Astrocyte of the cerebellum (primary cell): ENCODE measurements around the gene COL8A2.

Source experiments
- DNase-seq: peaks from one replicate; pipeline ENCODE4 v3.0.0-alpha.2; 2011; ENCODE audit warnings: low read depth
- H3K4me3 ChIP-seq: 2 replicates; pipeline ENCODE4 v1.5.1; 2011; ENCODE audit warnings: mild to moderate bottlenecking, low read depth, low read length, moderate library complexity
- CTCF ChIP-seq: IDR thresholded peaks from 2 replicates; pipeline ENCODE4 v1.5.1; 2012; ENCODE audit warnings: low read length, low read depth, moderate library complexity, mild to moderate bottlenecking; ENCODE audit errors: missing control alignments
- in situ Hi-C: cut with HindIII; loops from 2 replicates; pipeline ENCODE4 v1.10.0; 2017; ENCODE audit warnings: low sequenced_read_pairs

Gene COL8A2

GRCh38 chr1:36088265-36088576, 36.8 kb downstream of the COL8A2 start:
- TF ChIP-seq CTCF, result no peak
- in situ Hi-C loops, result no loop called here
- no peak for DNase-seq
- peak overlapping the region; percentile 61 for H3K4me3 ChIP-seq

GRCh38 chr1:36087233-36088123, 37.5 kb downstream of the COL8A2 start:
- no peak for DNase-seq
- H3K4me3 ChIP-seq, result no peak overlapping the region
- TF ChIP-seq CTCF, result no peak
- in situ Hi-C loops, result no loop called here

- TF ChIP-seq CTCF, result no peak
- no peak overlapping the region for H3K4me3 ChIP-seq
- in situ Hi-C loops, result no loop called here
- no peak for DNase-seq
These were observed 38.3 kb downstream of the COL8A2 start for GRCh38 chr1:36086529-36087232.

GRCh38 chr1:36085686-36086526, 39.1 kb downstream of the COL8A2 start:
- DNase-seq, result no peak
- no peak overlapping the region for H3K4me3 ChIP-seq
- no peak for TF ChIP-seq CTCF
- in situ Hi-C loops, result no loop called here

GRCh38 chr1:36085126-36085525, 39.9 kb downstream of the COL8A2 start:
- H3K4me3 ChIP-seq, result no peak overlapping the region
- TF ChIP-seq CTCF, result no peak
- no peak for DNase-seq
- in situ Hi-C loops, result no loop called here

- in situ Hi-C loops, result no loop called here
- peak; percentile 40 for TF ChIP-seq CTCF
- peak overlapping the region; percentile 48 for H3K4me3 ChIP-seq
- no peak for DNase-seq
These were observed 40.4 kb downstream of the COL8A2 start for GRCh38 chr1:36084497-36085115.
